OCI-LY1 (cell line): ENCODE measurements around the gene FDPS.

Source experiments
- CTCF ChIP-seq: fragments of 200-600 bp; sonication (generic), shearing (Covaris generic); IDR thresholded peaks from 2 replicates; pipeline ENCODE4 v1.5.1; 2017; ENCODE audit warnings: mild to moderate bottlenecking, antibody characterized with exemption, low read length, moderate library complexity, mixed read lengths
- EZH2 ChIP-seq: fragments of 200-600 bp; sonication (generic), shearing (Covaris generic); IDR thresholded peaks from 2 replicates; pipeline ENCODE4 v1.8.0; 2017; ENCODE audit warnings: borderline replicate concordance, mixed run types, mild to moderate bottlenecking, antibody characterized with exemption, low read length, moderate library complexity, mixed read lengths

GRCh38 chr1:155260276-155260675 lies 48.4 kb upstream of the FDPS start:
- TF ChIP-seq CTCF = no peak
- no peak for TF ChIP-seq EZH2
